B cell (primary cell): Measurements from ENCODE around the gene PTPRE. TPM values are rescaled to one million over a fixed set of nuclear protein-coding genes. Genes with fewer than 3 reads are reported as not detected.

Source experiments
- ATAC-seq: fragments of 200-7000 bp; cut with Tn5 transposase; one replicate; pipeline ENCODE4 v1.10.0; 2021; ENCODE audit warnings: low read depth, mild to moderate bottlenecking, moderate number of reproducible peaks, moderate library complexity
- CTCF ChIA-PET: fragments of 350-600 bp; sonication (Branson Sonifier 250); formaldehyde crosslinking; loops from one replicate; lab custom pipeline; 2021; ENCODE audit warnings: antibody characterized with exemption, inconsistent platforms; lab: Charles Lee
- POLR2A ChIA-PET: fragments of 350-600 bp; sonication (Branson Sonifier 250); formaldehyde crosslinking; loops from one replicate; lab custom pipeline; 2021; ENCODE audit warnings: antibody characterized with exemption; lab: Charles Lee
- DNase-seq: peaks from one replicate; pipeline ENCODE4 v3.0.0; 2013
- H2AFZ ChIP-seq: 2 replicates; pipeline ENCODE4 v1.6.1; 2012; ENCODE audit warnings: mild to moderate bottlenecking, low read depth, low read length; ENCODE audit not compliant: insufficient read depth, poor library complexity, severe bottlenecking
- H3K27ac ChIP-seq, 2 donors: 1 replicate in 1 of 2; 2 replicates in 1 of 2; pipeline ENCODE4 v1.5.1; 2012 to 2013; ENCODE audit warnings: low read length in 2 of 2, mild to moderate bottlenecking in 2 of 2, moderate library complexity in 1 of 2
- H3K27me3 ChIP-seq, 4 experiments: fragments of 200-600 bp in 1 of 4; sonication (generic) in 1 of 4; replicated peaks in 1 of 4; 1 replicate in 2 of 4; 2 replicates in 2 of 4; pipeline versions ENCODE4 v1.6.1 to v1.7.0; 2013 to 2016; ENCODE audit warnings: low read length in 3 of 4, mild to moderate bottlenecking in 2 of 4, mixed read lengths in 1 of 4, moderate library complexity in 1 of 4; ENCODE audit not compliant: insufficient read depth in 4 of 4, control insufficient read depth in 3 of 4; ENCODE audit errors: control extremely low read depth in 1 of 4
- H3K36me3 ChIP-seq, 2 experiments: replicated peaks in 1 of 2; 1 replicate in 1 of 2; 2 replicates in 1 of 2; pipeline versions ENCODE4 v1.6.1 to v1.7.1; 2013; ENCODE audit warnings: low read length in 1 of 2; ENCODE audit not compliant: insufficient read depth in 2 of 2, control insufficient read depth in 1 of 2; ENCODE audit errors: control extremely low read depth in 1 of 2, extremely low read depth in 1 of 2
- H3K4me1 ChIP-seq, 2 donors: fragments of 200-600 bp in 1 of 2; sonication (generic) in 1 of 2; 1 replicate in 1 of 2; 2 replicates in 1 of 2; pipeline versions ENCODE4 v1.5.1 to v1.6.1; 2013 to 2017; ENCODE audit warnings: low read length in 2 of 2; ENCODE audit not compliant: control insufficient read depth in 2 of 2, insufficient read depth in 2 of 2
- H3K4me2 ChIP-seq: replicated peaks from 2 replicates; pipeline ENCODE3; 2012; ENCODE audit warnings: mild to moderate bottlenecking, low read depth, low read length; ENCODE audit not compliant: poor library complexity, severe bottlenecking
- H3K4me3 ChIP-seq, 5 experiments: fragments of 200-600 bp in 1 of 5; sonication (generic) in 1 of 5; 1 replicate in 3 of 5; 2 replicates in 2 of 5; pipeline versions ENCODE4 v1.5.1 to v1.7.0; 2011 to 2016; ENCODE audit warnings: low read length in 4 of 5, mild to moderate bottlenecking in 4 of 5, low read depth in 2 of 5, control low read depth in 1 of 5, moderate library complexity in 1 of 5; ENCODE audit not compliant: insufficient read depth in 1 of 5; ENCODE audit errors: control extremely low read depth in 1 of 5, extremely low read depth in 1 of 5
- H3K79me2 ChIP-seq: fragments of 200-600 bp; sonication (generic); one replicate; pipeline ENCODE4 v1.6.0; 2016; ENCODE audit warnings: low read length; ENCODE audit not compliant: control insufficient read depth, insufficient read depth
- H3K9ac ChIP-seq: fragments of 200-600 bp; sonication (generic); 2 replicates; pipeline ENCODE4 v1.6.1; 2017; ENCODE audit warnings: mild to moderate bottlenecking, low read length, moderate library complexity
- H3K9me3 ChIP-seq, 3 donors: one replicate each; pipeline versions ENCODE4 v1.6.1 to v1.7.1; 2013; ENCODE audit warnings: low read length in 2 of 3; ENCODE audit not compliant: control insufficient read depth in 2 of 3, insufficient read depth in 1 of 3; ENCODE audit errors: control extremely low read depth in 1 of 3
- H4K20me1 ChIP-seq: 2 replicates; pipeline ENCODE4 v1.6.0; 2012; ENCODE audit warnings: mild to moderate bottlenecking, low read length; ENCODE audit not compliant: insufficient read depth, control insufficient read depth, poor library complexity, severe bottlenecking
- H3K27ac Mint-ChIP-seq: one replicate; pipeline ENCODE4 v1.8.0; 2021; ENCODE audit warnings: mixed read lengths
- H3K27me3 Mint-ChIP-seq: one replicate; pipeline ENCODE4 v1.8.0; 2021; ENCODE audit warnings: mixed read lengths
- H3K4me1 Mint-ChIP-seq: one replicate; pipeline ENCODE4 v1.8.0; 2021; ENCODE audit warnings: mixed read lengths
- H3K4me3 Mint-ChIP-seq: one replicate; pipeline ENCODE4 v1.8.0; 2021; ENCODE audit warnings: mixed read lengths
- H3K9me3 Mint-ChIP-seq: one replicate; pipeline ENCODE4 v1.8.0; 2022; ENCODE audit warnings: mixed read lengths; ENCODE audit not compliant: insufficient read depth
- CTCF ChIP-seq: fragments of 200-600 bp; IDR thresholded peaks from one replicate; pipeline ENCODE4 v1.8.0; 2022; ENCODE audit warnings: antibody characterized with exemption, mild to moderate bottlenecking
- EZH2 ChIP-seq: IDR thresholded peaks from 2 replicates; pipeline ENCODE4 v1.6.1; 2012; ENCODE audit warnings: borderline replicate concordance, low read depth, mild to moderate bottlenecking, moderate library complexity, low read length; ENCODE audit not compliant: insufficient read depth, poor library complexity, severe bottlenecking
- WGBS: methylation state at CpG from one replicate; pipeline ENCODE4 v1.1.5; 2013; ENCODE audit warnings: missing lambda C conversion rate; ENCODE audit not compliant: insufficient coverage; 5-methylcytosine and 5-hydroxymethylcytosine counted together
- intact Hi-C: fragments of 100-400 bp; cut with micrococcal nuclease; formaldehyde crosslinking; loops from one replicate; pipeline ENCODE4 v1.10.0; 2022
- polyA plus RNA-seq: library from polyadenylated mRNA; depleted of rRNA; stranded (reverse); fragments of >200 nt; gene quantifications from 2 replicates; pipeline ENCODE4 v1.2.3, GENCODE V29; 2012
- total RNA-seq, 2 donors: library from RNA; stranded (reverse); fragments of 120-200 nt in 1 of 2; gene quantifications; 1 replicate in 1 of 2; 2 replicates in 1 of 2; pipeline versions ENCODE4 v1.2.3 to v1.2.4, GENCODE V29; 2013 to 2022

The PTPRE gene
- total and polyA plus RNA-seq, 2 donors (not counting 1 experiment from before 2014, with no cell fraction given) = 6.6 to 32.7 TPM

- H3K9me3 Mint-ChIP-seq = no peaks in the 10 kb centered on the region
- intact Hi-C loops = loop anchor here (1.0 to 5.0 kb wide), 4 partner anchors 17 to 148 kb away; partner anchors contain the start of gene MKI67
- Histone ChIP-seq H3K27me3 (no peaks in the 10 kb centered on the region), H3K9me3 (no peaks in the 10 kb centered on the region), H3K27ac (peak overlapping the region; percentile 86 to 89), H4K20me1 (no peaks in the 10 kb centered on the region), H3K4me3 (peak overlapping the region; percentile 3 to 48 (median 31)), H3K79me2 (no peaks in the 10 kb centered on the region), H3K36me3 (peaks cover 10 to 43% of the 10 kb centered on the region in 2 experiments), H3K4me1 (peaks cover 47 to 65% of the 10 kb centered on the region in 2 donors), H3K4me2 (peak overlapping the region; percentile 74), H2AFZ (peak overlapping the region; percentile 35), H3K9ac (peak overlapping the region; percentile 59)
- TF ChIP-seq EZH2 (no peak), CTCF (no peak)
- CTCF ChIA-PET = interaction anchor here (0.8 to 20.7 kb wide), 9 partner anchors 8 to 349 kb away, joined by 3 to 524 read pairs (median 4); no protein-coding TSS in a partner anchor
- DNase-seq (peak; percentile 92), ATAC-seq (peak; percentile 74)
- H3K4me3 Mint-ChIP-seq = peak overlapping the region; percentile 75
- H3K27me3 Mint-ChIP-seq = no peaks in the 10 kb centered on the region
- WGBS = 1% methylated on average over 8 of the region's 11 CpGs
- POLR2A ChIA-PET = interaction anchor here (0.9 to 2.9 kb wide), 4 partner anchors 9 to 89 kb away, joined by 3 to 29 read pairs (median 10); no protein-coding TSS in a partner anchor
- H3K4me1 Mint-ChIP-seq = peaks cover 75% of the 10 kb centered on the region
- H3K27ac Mint-ChIP-seq = peak overlapping the region; percentile 85
Observed at GRCh38 chr10:128064108-128064969, 157.4 kb downstream of the PTPRE start.
